HCT116 (cell line): ENCODE results near the gene COX6B2. TPM values are rescaled to one million over a fixed set of nuclear protein-coding genes. Genes with fewer than 3 reads are reported as not detected.

Experiments used
- ATAC-seq: fragments of 200-7000 bp; cut with Tn5 transposase; 2 replicates; pipeline ENCODE4 v1.9.1; 2020; ENCODE audit warnings: mild to moderate bottlenecking, moderate library complexity
- BruUV-seq: library from RNA; stranded (reverse); fragments of 400-500 nt; replicated peaks from 2 replicates; lab custom pipeline; 2021; lab: Mats Ljungman, UMichigan
- CTCF ChIA-PET: fragments of 300-600 bp; sonication (Branson Sonifier 250); formaldehyde crosslinking; loops from one replicate; lab custom pipeline; 2021; ENCODE audit warnings: antibody characterized with exemption; lab: Charles Lee
- POLR2A ChIA-PET: fragments of 300-600, 350-600 bp; sonication (Branson Sonifier 250); formaldehyde crosslinking; loops from one replicate; lab custom pipeline; 2021; ENCODE audit warnings: antibody characterized with exemption; lab: Charles Lee
- RAD21 ChIA-PET, 2 experiments: fragments of 300-600 bp; sonication (Branson Sonifier 250); formaldehyde crosslinking; loops; one replicate each; lab custom pipeline; 2023; ENCODE audit warnings: low total read pairs in 2 of 2; ENCODE audit not compliant: uncharacterized antibody in 2 of 2, unreplicated experiment in 2 of 2, low non-redundant PET in 1 of 2; lab: Charles Lee
- DNase-seq: peaks from one replicate; pipeline ENCODE4 v3.0.0-alpha.2; 2010; ENCODE audit warnings: low read depth, low spot score
- H2AFZ ChIP-seq: fragments of 200-600 bp; shearing (Covaris generic), sonication (generic); 2 replicates; pipeline ENCODE4 v1.6.1; 2017; ENCODE audit warnings: low read depth, mixed run types, mixed read lengths, antibody characterized with exemption, low read length; ENCODE audit not compliant: poor library complexity, severe bottlenecking
- H3K27ac ChIP-seq: 2 replicates; pipeline ENCODE4 v1.5.1; 2012; ENCODE audit warnings: low read depth, low read length
- H3K27me3 ChIP-seq: fragments of 200-600 bp; sonication (generic); 2 replicates; pipeline ENCODE4 v1.6.1; 2016; ENCODE audit warnings: mixed run types, low read length, mixed read lengths; ENCODE audit not compliant: insufficient read depth
- H3K36me3 ChIP-seq, 2 experiments: fragments of 200-500 bp in 1 of 2; fragments of 200-600 bp in 1 of 2; sonication (Bioruptor generic) in 1 of 2; sonication (generic) in 1 of 2; 2 replicates each; pipeline versions ENCODE4 v1.5.1 to v1.6.1; 2014 to 2016; ENCODE audit warnings: low read length in 2 of 2, inconsistent platforms in 1 of 2, mixed read lengths in 1 of 2, mixed run types in 1 of 2; ENCODE audit not compliant: insufficient read depth in 2 of 2, control insufficient read depth in 1 of 2
- H3K4me1 ChIP-seq, 2 experiments: fragments of 200-600 bp in 1 of 2; sonication (generic) in 1 of 2; 2 replicates each; pipeline versions ENCODE4 v1.5.1 to v1.6.1; 2012 to 2017; ENCODE audit warnings: low read length in 2 of 2, inconsistent platforms in 1 of 2, mild to moderate bottlenecking in 1 of 2, mixed read lengths in 1 of 2, mixed run types in 1 of 2, moderate library complexity in 1 of 2; ENCODE audit not compliant: insufficient read depth in 2 of 2, control insufficient read depth in 1 of 2
- H3K4me2 ChIP-seq: fragments of 200-600 bp; sonication (generic); 2 replicates; pipeline ENCODE4 v1.6.1; 2017; ENCODE audit warnings: mixed run types, low read length, mixed read lengths
- H3K4me3 ChIP-seq, 2 experiments: fragments of 200-600 bp in 1 of 2; sonication (generic) in 1 of 2; replicated peaks in 1 of 2; 2 replicates each; pipeline ENCODE4 v1.5.1; 2011 to 2016; ENCODE audit warnings: low read length in 2 of 2, control low read depth in 1 of 2, low read depth in 1 of 2, mild to moderate bottlenecking in 1 of 2, mixed read lengths in 1 of 2, mixed run types in 1 of 2
- H3K79me2 ChIP-seq: fragments of 200-600 bp; sonication (generic); 2 replicates; pipeline ENCODE4 v1.6.1; 2017; ENCODE audit warnings: mild to moderate bottlenecking, mixed run types, low read length, moderate library complexity, mixed read lengths; ENCODE audit not compliant: insufficient read depth
- H3K9ac ChIP-seq: fragments of 200-600 bp; sonication (generic); 2 replicates; pipeline ENCODE4 v1.6.1; 2016; ENCODE audit warnings: low read length, mixed read lengths
- H3K9me2 ChIP-seq: fragments of 200-600 bp; sonication (generic), shearing (Covaris generic); 2 replicates; pipeline ENCODE4 v1.6.1; 2017; ENCODE audit warnings: mixed run types, mild to moderate bottlenecking, moderate library complexity; ENCODE audit not compliant: insufficient read depth
- H3K9me3 ChIP-seq, 2 experiments: fragments of 200-500 bp in 1 of 2; fragments of 200-600 bp in 1 of 2; sonication (Bioruptor generic) in 1 of 2; sonication (generic) in 1 of 2; 2 replicates each; pipeline ENCODE4 v1.6.1; 2014 to 2017; ENCODE audit warnings: low read length in 2 of 2, mixed read lengths in 2 of 2, inconsistent platforms in 1 of 2, low read depth in 1 of 2, mild to moderate bottlenecking in 1 of 2, mixed run types in 1 of 2, moderate library complexity in 1 of 2; ENCODE audit not compliant: control insufficient read depth in 1 of 2, insufficient read depth in 1 of 2
- H4K20me1 ChIP-seq: fragments of 200-600 bp; sonication (generic), shearing (Covaris generic); 2 replicates; pipeline ENCODE4 v1.6.1; 2017; ENCODE audit warnings: mixed run types, mild to moderate bottlenecking, moderate library complexity; ENCODE audit not compliant: insufficient read depth
- CEBPB ChIP-seq: IDR thresholded peaks from 2 replicates; pipeline ENCODE4 v1.6.1; 2012; ENCODE audit warnings: low read depth
- CTCF ChIP-seq, 3 experiments: fragments of 200-600 bp in 1 of 3; sonication (generic) in 1 of 3; IDR thresholded peaks in 2 of 3; conservative IDR thresholded peaks in 1 of 3; 2 replicates each; pipeline ENCODE4 v1.5.1; 2012 to 2017; ENCODE audit warnings: low read depth in 2 of 3, low read length in 2 of 3, antibody characterized with exemption in 1 of 3, borderline replicate concordance in 1 of 3, control low read depth in 1 of 3, mild to moderate bottlenecking in 1 of 3, mixed read lengths in 1 of 3, mixed run types in 1 of 3, moderate library complexity in 1 of 3; ENCODE audit not compliant: insufficient read depth in 1 of 3
- ELF1 ChIP-seq: IDR thresholded peaks from 2 replicates; pipeline ENCODE4 v1.6.1; 2012; ENCODE audit warnings: low read depth, borderline replicate concordance
- EZH2 ChIP-seq: fragments of 200-600 bp; sonication (generic); IDR thresholded peaks from 2 replicates; pipeline ENCODE4 v1.6.1; 2017; ENCODE audit warnings: antibody characterized with exemption, mixed run types
- JUND ChIP-seq: IDR thresholded peaks from 2 replicates; pipeline ENCODE4 v1.6.1; 2012
- MAX ChIP-seq: IDR thresholded peaks from 2 replicates; pipeline ENCODE4 v1.6.1; 2012
- POLR2A ChIP-seq: IDR thresholded peaks from 2 replicates; pipeline ENCODE4 v1.7.0; 2011; ENCODE audit warnings: borderline replicate concordance; ENCODE audit not compliant: insufficient read depth, insufficient read length; ENCODE audit errors: extremely low read depth
- SP1 ChIP-seq: IDR thresholded peaks from 2 replicates; pipeline ENCODE4 v1.6.1; 2012; ENCODE audit warnings: low read depth
- SRF ChIP-seq: IDR thresholded peaks from 2 replicates; pipeline ENCODE4 v1.6.1; 2012; ENCODE audit warnings: low read depth
- TCF7L2 ChIP-seq: IDR thresholded peaks from 2 replicates; pipeline ENCODE4 v1.7.0; 2011; ENCODE audit warnings: borderline replicate concordance, inconsistent platforms; ENCODE audit not compliant: insufficient read depth, insufficient read length; ENCODE audit errors: extremely low read depth
- ZBTB33 ChIP-seq: IDR thresholded peaks from 2 replicates; pipeline ENCODE4 v1.6.1; 2011; ENCODE audit warnings: mild to moderate bottlenecking, low read length, moderate library complexity; ENCODE audit not compliant: insufficient replicate concordance; ENCODE audit errors: extremely low read depth
- ZFX ChIP-seq: fragments of 450-650 bp; IDR thresholded peaks from 2 replicates; pipeline ENCODE4 v1.6.1; 2017
- ZNF274 ChIP-seq: fragments of 200-500 bp; sonication (Bioruptor generic); IDR thresholded peaks from 2 replicates; pipeline ENCODE4 v1.6.1; 2014; ENCODE audit warnings: mild to moderate bottlenecking, low read depth, low read length, inconsistent platforms
- intact Hi-C: fragments of 100-400 bp; cut with micrococcal nuclease; formaldehyde crosslinking; loops from 2 replicates; pipeline ENCODE4 v1.10.0; 2022
- total RNA-seq: library from RNA; stranded (reverse); gene quantifications from one replicate; pipeline ENCODE4 v1.2.1, GENCODE V29; 2021; ENCODE audit not compliant: unreplicated experiment

Gene COX6B2
- total RNA-seq, 1 experiment from 2014 or later = 2.4 TPM

GRCh38 chr19:55352549-55353145 lies 1.9 kb downstream of the COX6B2 start:
- Histone ChIP-seq H3K27ac (no peak overlapping the region), H3K4me3 (no peak overlapping the region), H3K9me2 (no peaks in the 10 kb centered on the region), H3K9ac (no peak overlapping the region), H3K36me3 (no peaks in the 10 kb centered on the region), H3K4me2 (peak overlapping the region; percentile 92), H3K4me1 (peaks cover 2 to 42% of the 10 kb centered on the region in 2 experiments; a peak in 3 of 4 replicates), H2AFZ (no peak overlapping the region), H4K20me1 (no peaks in the 10 kb centered on the region), H3K9me3 (no peaks in the 10 kb centered on the region), H3K79me2 (no peaks in the 10 kb centered on the region), H3K27me3 (no peaks in the 10 kb centered on the region)
- ChIA-PET RAD21 (no interaction called here), CTCF (no interaction called here), POLR2A (interaction anchor here (1.6 kb wide), 1 partner anchor 13 kb away, joined by 6 read pairs; the partner anchor contains the start of gene KMT5C)
- TF ChIP-seq EZH2 = no peak
- no peak for TF ChIP-seq ZNF274
- no peak for TF ChIP-seq JUND
- no peak for TF ChIP-seq ELF1
- TF ChIP-seq ZFX = no peak
- TF ChIP-seq SP1 = no peak
- TF ChIP-seq TCF7L2 = no peak
- TF ChIP-seq CTCF (IDR thresholded peaks at IDR 0.05 in 2 of 3, conservative IDR thresholded peaks at IDR 0.05 in 1 of 3; ENCODE audit: borderline replicate concordance in 1 of 3, insufficient read depth in 1 of 3, low read depth in 2 of 3, low read length in 2 of 3) = no peak
- no peak for TF ChIP-seq POLR2A
- no peak for TF ChIP-seq CEBPB
- TF ChIP-seq MAX = no peak
- no peak for TF ChIP-seq ZBTB33
- TF ChIP-seq SRF = no peak
- ATAC-seq = no peak
- no peak for DNase-seq
- intact Hi-C loops = no loop called here
- BruUV-seq = no TSS peak
